IMR-90 (cell line): Measurements from ENCODE around the gene GUCY1B1.

Experiments
- CHD1 ChIP-seq: IDR thresholded peaks from 2 replicates; pipeline ENCODE4 v1.6.1; 2012; ENCODE audit warnings: low read depth, low read length, improper control_type of control experiment
- MAZ ChIP-seq: IDR thresholded peaks from 2 replicates; pipeline ENCODE4 v1.6.1; 2012; ENCODE audit warnings: low read depth, mild to moderate bottlenecking, low read length, improper control_type of control experiment, moderate library complexity, borderline replicate concordance
- POLR2A ChIP-seq: IDR thresholded peaks from 2 replicates; pipeline ENCODE4 v1.6.1; 2012; ENCODE audit warnings: mild to moderate bottlenecking, low read depth, low read length
- RAD21 ChIP-seq: IDR thresholded peaks from 2 replicates; pipeline ENCODE4 v1.6.1; 2012; ENCODE audit warnings: low read length, improper control_type of control experiment
- RFX5 ChIP-seq: IDR thresholded peaks from 2 replicates; pipeline ENCODE4 v1.8.0; 2012; ENCODE audit warnings: low read depth, mild to moderate bottlenecking, low read length, moderate library complexity
- TF ChIP-seq, protein P1 (sequence below): conservative IDR thresholded peaks from 2 replicates; pipeline ENCODE4 v1.5.1; 2012; ENCODE audit warnings: mild to moderate bottlenecking, low read depth, low read length, improper control_type of control experiment

DNA sequence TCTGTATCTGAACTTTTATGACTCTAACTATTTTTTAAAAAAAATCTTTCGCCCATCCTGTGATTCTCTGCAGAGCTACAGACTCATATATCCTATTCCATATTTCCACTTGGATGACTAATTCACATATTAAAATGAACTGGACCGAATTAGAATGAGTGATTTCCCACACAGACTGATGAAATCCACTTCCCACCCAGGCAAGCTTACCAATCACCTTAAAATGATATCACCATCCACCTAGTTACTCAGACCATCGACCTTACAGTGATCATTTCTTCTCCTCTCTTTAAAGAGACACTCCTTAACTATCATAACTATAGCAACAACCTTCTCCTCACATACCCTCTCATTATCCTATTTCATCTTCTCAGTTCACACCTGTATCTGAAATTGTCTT is 34.1 kb upstream of the GUCY1B1 start:
- TF ChIP-seq, protein P1, sequence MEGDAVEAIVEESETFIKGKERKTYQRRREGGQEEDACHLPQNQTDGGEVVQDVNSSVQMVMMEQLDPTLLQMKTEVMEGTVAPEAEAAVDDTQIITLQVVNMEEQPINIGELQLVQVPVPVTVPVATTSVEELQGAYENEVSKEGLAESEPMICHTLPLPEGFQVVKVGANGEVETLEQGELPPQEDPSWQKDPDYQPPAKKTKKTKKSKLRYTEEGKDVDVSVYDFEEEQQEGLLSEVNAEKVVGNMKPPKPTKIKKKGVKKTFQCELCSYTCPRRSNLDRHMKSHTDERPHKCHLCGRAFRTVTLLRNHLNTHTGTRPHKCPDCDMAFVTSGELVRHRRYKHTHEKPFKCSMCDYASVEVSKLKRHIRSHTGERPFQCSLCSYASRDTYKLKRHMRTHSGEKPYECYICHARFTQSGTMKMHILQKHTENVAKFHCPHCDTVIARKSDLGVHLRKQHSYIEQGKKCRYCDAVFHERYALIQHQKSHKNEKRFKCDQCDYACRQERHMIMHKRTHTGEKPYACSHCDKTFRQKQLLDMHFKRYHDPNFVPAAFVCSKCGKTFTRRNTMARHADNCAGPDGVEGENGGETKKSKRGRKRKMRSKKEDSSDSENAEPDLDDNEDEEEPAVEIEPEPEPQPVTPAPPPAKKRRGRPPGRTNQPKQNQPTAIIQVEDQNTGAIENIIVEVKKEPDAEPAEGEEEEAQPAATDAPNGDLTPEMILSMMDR = no peak
- TF ChIP-seq MAZ (no peak), POLR2A (no peak), CHD1 (no peak), RAD21 (no peak), RFX5 (no peak)
